GM12892 (cell line): ENCODE results near the gene GEMIN4.

ENCODE experiments used
- POLR2A ChIP-seq: IDR thresholded peaks from 2 replicates; pipeline ENCODE4 v1.6.1; 2011; ENCODE audit warnings: low read depth, low read length, control low read depth
- POLR2AphosphoS5 ChIP-seq: IDR thresholded peaks from 2 replicates; pipeline ENCODE4 v1.6.1; 2011; ENCODE audit warnings: low read depth, low read length, control low read depth
- TAF1 ChIP-seq: IDR thresholded peaks from 2 replicates; pipeline ENCODE4 v1.6.1; 2011; ENCODE audit warnings: low read depth, mild to moderate bottlenecking, control low read depth, low read length, borderline replicate concordance

DNA sequence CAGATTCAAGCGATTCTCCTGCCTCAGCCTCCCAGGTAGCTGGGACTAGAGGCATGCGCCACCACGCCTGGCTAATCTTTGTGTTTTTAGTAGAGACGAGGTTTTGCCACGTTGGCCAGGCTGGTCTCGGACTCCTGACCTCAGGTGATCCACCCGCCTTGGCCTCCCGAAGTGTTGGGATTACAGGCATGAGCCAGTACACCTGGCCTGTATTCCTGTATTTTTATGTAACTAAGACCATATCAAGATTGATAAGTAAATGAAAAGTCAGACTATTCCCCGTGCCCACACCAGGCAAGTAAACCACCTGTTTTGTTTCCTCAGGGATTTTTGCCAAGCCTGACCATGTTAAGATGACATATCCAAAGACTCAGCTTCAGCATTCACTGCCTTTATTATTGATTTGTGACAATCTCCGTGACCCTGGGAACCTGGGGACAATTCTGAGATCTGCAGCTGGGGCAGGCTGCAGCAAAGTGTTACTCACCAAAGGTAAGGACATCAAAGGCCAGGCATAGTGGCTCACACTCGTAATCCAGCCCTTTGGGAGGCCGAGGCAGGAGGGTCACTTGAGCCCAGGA is 35.7 kb upstream of the GEMIN4 start:
- no peak for TF ChIP-seq POLR2AphosphoS5
- no peak for TF ChIP-seq POLR2A
- TF ChIP-seq TAF1, result no peak
